Thyroid gland (tissue), 4 donors: ENCODE data around the gene ETV6.

Experiments used
- POLR2A ChIP-seq, 2 donors: fragments of 450-650 bp; IDR thresholded peaks; one replicate each; pipeline ENCODE4 v1.6.1; 2017; ENCODE audit warnings: antibody characterized with exemption in 2 of 2, mild to moderate bottlenecking in 2 of 2, moderate library complexity in 1 of 2
- TF ChIP-seq, protein P1 (sequence below), 6 experiments: fragments of 200-600 bp in 3 of 6; fragments of 450-650 bp in 3 of 6; sonication (generic) in 3 of 6; IDR thresholded peaks; one replicate each; pipeline ENCODE4 v1.5.1; 2016 to 2019; ENCODE audit warnings: antibody characterized with exemption in 6 of 6, mild to moderate bottlenecking in 2 of 6, inconsistent platforms in 1 of 6, moderate library complexity in 1 of 6

DNA sequence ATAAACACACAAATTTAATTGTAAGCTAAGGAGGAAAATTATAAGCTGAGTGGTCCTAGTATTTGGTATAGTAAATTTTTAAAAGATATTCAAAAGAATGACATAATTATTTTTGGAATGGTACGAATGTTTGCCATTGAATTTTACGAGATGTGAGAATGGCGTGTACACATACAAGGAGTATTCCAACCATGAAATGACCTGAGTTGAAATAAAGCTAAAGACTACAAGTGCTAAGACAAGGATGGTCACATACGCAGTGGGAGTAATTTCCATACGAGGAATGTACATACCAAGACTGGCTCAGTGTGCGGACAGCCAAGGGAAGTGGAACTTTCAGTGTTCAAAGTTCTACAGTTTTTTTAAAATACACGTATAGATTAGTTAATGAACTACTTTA lies 21.1 kb upstream of the ETV6 start:
- TF ChIP-seq, protein P1, sequence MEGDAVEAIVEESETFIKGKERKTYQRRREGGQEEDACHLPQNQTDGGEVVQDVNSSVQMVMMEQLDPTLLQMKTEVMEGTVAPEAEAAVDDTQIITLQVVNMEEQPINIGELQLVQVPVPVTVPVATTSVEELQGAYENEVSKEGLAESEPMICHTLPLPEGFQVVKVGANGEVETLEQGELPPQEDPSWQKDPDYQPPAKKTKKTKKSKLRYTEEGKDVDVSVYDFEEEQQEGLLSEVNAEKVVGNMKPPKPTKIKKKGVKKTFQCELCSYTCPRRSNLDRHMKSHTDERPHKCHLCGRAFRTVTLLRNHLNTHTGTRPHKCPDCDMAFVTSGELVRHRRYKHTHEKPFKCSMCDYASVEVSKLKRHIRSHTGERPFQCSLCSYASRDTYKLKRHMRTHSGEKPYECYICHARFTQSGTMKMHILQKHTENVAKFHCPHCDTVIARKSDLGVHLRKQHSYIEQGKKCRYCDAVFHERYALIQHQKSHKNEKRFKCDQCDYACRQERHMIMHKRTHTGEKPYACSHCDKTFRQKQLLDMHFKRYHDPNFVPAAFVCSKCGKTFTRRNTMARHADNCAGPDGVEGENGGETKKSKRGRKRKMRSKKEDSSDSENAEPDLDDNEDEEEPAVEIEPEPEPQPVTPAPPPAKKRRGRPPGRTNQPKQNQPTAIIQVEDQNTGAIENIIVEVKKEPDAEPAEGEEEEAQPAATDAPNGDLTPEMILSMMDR (IDR thresholded peaks at IDR 0.05): no peak
- no peak for TF ChIP-seq POLR2A (IDR thresholded peaks at IDR 0.05)
